ENCODE measurements around the gene MED12L.

DNA sequence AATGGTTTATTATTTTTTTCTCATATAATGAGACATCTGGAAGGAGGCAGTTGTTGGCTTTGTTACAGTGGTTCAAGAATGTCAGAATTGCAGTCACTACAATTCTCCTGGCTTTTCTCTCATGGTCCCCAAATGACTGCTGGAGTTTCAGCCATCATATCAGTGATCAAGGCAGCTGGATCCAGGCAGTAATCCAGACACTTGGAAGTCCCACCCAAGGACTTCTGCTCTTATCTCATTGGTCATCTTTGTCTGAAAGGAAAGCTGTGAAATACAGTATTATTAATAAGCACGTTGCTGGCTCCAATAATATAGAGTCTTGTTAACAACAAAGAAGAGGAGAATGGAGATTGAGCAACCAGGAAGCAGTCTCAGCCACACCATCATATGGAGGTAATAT lies 22.9 kb upstream of the MED12L start:
- TF ChIP-seq POLR2A (IDR thresholded peaks at IDR 0.05) = no peak
- TF ChIP-seq, protein P1, sequence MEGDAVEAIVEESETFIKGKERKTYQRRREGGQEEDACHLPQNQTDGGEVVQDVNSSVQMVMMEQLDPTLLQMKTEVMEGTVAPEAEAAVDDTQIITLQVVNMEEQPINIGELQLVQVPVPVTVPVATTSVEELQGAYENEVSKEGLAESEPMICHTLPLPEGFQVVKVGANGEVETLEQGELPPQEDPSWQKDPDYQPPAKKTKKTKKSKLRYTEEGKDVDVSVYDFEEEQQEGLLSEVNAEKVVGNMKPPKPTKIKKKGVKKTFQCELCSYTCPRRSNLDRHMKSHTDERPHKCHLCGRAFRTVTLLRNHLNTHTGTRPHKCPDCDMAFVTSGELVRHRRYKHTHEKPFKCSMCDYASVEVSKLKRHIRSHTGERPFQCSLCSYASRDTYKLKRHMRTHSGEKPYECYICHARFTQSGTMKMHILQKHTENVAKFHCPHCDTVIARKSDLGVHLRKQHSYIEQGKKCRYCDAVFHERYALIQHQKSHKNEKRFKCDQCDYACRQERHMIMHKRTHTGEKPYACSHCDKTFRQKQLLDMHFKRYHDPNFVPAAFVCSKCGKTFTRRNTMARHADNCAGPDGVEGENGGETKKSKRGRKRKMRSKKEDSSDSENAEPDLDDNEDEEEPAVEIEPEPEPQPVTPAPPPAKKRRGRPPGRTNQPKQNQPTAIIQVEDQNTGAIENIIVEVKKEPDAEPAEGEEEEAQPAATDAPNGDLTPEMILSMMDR (IDR thresholded peaks at IDR 0.05) = no peak
